HG03469 (cell line): ENCODE data around the gene CDH16.

Experiments used
- ATAC-seq: cut with Tn5 transposase; IDR thresholded peaks from one replicate; pipeline ENCODE4 v1.9.1; 2021; ENCODE audit warnings: mild to moderate bottlenecking, moderate library complexity, moderate number of reproducible peaks; ENCODE audit not compliant: unreplicated experiment

The CDH16 gene

DNA sequence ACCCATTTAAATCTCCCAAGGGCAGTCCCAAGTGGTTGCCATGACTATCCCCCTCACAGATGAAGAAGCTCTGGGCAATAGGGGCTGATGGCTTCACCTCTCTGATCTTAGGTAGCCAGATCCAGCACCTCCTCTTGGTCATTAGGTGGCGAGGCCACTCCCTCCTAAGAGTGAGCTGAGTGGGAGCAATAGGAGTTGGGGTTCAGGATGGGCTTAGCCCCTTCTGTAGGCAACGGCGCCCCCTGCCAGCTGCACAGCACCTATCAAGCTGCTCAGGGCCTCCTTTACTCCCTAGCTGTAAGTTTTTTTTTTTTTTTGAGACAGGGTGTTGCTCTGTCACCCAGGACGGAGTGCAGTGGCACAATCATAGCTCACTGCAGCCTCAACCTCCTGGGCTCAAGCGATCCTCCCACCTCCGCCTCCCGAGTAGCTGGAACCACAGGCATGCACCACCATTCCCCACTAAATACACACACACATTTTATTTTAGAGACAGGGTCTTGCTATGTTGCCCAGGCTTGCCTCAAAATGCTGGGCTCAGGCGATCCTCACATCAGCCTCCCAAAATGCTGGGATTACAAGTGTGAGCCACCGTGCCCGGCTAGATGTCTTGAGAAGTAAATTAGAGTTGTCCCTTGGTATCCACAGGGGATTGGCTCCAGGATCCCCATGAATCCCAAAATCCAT lies 10.2 kb upstream of the CDH16 start:
- ATAC-seq: no peak

DNA sequence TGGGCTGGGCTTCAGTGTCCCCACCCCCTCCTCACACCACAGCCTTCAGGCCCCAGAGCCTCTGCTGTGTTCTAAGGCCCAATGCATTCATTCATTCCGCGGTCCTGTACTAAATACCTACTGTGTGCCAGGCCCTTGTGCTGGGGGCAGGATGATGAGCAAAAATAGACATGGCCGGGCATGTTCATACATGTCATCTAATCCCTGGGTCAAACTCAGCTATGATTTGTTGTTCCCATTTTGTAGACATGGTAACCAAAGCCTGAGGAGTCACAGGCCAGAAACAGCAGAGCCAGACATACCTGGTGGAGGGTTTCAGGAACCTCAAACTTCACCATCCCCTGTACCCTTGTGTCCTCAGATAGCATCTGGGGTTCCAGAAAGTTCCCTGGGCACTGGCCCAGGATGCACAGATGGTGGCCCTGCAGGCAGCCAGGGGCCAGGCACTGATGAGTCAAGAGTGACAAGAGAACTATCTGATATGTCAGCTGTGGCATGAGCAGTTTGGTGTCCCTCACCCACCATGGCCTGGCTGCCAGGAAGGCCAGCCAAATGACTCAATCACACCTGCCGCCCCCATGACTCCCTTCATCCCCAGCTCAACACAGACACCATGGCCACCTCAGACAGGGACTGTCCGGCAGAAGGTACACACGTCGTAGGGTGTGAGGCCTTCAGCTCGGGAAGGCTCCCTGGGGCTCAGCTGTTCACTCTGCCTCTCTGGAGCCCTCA lies 9.4 kb upstream of the CDH16 start:
- ATAC-seq: no peak

DNA sequence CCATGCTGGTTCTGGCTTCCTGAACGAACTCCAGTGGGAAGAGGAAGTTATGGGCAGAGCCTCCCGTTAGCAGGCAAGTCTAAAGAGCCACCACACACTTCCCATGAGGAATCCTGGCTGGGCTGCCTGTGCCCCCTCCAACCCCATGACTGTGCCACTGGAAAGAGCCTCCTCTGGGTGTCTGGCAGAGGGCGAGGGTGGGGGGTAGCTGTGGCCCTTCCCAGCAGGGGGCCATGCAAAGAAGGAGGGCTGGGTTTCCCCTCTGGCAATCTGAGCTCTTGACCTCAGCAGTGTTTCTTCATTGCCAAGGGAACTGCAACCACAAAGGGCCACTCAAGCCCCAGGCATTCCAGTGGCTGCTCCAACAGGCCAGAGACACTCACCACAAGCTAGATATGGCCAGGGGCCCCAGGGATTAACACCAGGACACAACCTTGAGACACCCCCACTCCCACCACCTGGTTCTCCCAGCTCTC lies 8.3 kb upstream of the CDH16 start:
- no peak for ATAC-seq

DNA sequence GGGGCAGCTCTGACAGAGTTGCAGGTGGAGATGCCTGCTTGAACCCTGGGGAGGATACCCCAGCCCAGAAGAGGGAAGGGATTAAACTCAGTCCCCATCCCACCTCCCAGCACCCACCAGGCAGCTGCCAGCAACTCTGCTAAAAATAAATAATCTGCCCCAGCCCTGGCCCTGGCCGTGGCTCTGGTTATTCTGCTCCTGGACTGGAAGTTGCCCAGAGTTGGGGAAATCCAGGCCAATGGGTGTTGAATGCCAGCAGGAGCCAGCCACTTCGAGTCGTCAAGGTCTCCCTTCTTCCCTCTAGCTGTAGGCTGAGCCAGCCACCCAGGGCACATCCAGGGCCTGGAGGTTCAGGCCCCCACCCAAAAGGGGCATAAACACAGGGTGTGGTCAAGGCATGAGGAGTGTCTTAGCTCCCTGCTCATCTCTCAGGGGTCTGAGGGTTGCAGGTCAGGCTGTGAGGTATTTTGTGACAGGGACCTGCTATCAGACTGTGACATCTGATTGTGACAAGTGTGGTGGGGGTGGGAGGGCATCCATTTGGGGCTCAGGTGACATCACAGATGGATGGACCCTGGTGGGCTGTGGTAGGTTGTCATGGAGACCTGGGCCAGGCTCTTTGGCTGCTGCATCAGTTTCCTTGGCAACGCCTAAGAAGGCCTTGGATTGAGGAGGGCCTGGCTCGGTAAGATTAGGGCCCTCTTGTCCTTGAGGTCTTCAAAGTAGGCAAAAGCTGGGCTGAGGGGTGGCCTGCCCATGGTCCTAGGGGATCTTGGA lies 7.7 kb upstream of the CDH16 start:
- no peak for ATAC-seq

DNA sequence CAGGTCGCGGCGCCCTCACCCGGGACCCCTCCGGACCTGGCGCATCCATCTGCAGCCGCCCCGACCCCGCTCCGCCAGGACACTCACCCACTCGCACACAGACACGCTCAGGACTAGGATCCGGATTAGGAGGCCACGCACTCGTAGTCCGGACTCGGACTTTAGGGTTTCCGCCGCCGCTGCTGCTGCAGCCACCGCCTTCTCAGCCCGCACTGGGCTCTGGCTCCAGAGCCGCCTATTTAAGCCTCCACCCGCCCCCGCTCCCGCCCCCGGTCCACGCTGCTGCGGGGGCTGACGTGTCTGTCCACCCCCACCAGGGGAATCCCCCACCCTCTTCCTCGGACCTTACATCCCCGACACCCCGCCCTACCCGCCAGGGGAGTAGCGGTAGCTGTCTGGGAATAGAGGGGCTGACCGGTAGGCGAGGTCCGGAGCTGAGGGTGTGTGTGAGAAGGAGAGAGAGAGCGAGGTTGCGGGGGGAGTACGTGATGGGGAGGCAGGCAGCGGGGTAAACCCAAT lies 6.7 kb upstream of the CDH16 start, which contains the start of gene RRAD:
Gene RRAD, minus strand, starts transcription at position 214 of the 519 bp plus-strand sequence. CDS start 356 bp downstream, outside the sequence.
- ATAC-seq: no peak

DNA sequence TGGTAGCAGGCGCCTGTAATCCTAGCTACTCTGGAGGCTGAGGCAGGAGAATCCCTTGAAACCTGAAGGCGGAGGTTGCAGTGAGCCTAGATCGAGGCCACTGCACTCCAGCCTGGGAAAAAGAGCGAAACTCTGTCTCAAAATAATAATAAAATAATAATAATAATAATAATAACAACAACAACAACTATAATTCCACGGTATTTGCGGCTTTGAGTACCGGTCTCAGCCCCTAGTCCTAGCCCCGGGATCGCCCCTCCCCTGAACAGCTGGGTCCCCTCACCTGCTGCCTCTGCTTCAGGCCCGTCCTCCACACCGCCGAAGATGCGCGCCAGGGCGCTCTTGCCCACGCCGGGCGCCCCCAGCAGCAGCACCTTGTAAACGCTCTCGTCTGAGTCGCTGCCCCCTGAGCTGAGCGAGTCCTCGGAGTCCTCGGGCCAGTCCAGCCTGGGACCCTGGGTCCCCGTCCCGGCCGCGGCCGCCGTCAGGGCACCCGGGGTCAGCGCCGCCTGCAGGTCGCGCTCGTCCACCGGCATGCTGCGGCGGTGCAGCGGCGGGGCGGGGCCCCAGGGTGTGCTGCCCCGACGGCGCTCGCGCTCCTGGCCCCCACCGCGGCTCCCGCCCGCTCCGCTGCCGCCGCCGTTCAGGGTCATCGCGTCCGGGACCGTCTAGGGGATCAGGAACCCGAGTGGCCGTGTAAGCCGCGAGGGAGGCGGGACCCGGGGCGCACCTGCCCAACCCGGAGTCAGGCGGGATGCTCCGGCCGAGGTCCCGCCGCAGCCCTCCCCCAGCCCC lies 6.0 kb upstream of the CDH16 start:
- no peak for ATAC-seq

DNA sequence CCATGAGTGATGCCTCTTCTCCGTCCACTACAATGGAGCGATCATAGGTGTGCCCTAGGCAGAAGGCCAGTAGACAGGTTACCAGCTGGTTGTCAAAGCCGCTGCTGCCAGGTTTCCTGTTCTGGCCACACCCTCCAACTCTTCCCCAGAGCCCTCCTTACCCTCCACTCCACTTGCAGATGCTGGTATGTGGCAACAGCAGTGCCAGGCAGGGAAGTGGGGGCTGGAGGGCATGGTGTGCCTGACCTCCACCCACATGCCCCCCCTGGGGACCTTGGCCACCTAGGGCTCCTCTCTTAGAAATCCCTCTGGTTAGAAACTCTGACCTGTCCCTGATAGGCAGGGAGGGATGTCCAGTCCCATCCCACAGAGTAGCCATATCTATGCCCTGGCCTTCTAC lies 5.2 kb upstream of the CDH16 start:
- no peak for ATAC-seq

DNA sequence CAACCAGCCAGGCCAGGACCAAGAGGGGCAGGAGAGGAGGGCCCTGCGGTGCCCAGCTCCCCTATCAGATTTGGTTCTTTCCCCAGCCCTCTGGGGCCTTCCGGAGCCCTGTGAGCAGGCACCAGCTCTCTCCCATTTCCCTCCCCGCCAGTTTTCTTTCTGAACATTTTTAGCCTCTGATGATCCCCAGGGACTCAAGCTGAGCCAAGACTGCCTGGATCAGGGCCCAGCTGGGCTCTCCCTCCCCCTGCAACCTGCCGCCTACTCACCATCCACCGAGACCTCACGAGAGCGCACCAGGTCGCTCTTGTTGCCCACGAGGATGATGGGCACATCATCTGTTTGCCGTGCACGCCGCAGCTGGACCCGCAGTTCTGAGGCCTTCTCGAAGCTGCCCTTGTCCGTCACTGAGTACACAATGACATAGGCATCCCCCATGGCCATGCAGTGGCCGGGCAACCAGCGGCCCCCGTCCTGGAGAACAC lies 4.6 kb upstream of the CDH16 start:
- ATAC-seq: no peak

DNA sequence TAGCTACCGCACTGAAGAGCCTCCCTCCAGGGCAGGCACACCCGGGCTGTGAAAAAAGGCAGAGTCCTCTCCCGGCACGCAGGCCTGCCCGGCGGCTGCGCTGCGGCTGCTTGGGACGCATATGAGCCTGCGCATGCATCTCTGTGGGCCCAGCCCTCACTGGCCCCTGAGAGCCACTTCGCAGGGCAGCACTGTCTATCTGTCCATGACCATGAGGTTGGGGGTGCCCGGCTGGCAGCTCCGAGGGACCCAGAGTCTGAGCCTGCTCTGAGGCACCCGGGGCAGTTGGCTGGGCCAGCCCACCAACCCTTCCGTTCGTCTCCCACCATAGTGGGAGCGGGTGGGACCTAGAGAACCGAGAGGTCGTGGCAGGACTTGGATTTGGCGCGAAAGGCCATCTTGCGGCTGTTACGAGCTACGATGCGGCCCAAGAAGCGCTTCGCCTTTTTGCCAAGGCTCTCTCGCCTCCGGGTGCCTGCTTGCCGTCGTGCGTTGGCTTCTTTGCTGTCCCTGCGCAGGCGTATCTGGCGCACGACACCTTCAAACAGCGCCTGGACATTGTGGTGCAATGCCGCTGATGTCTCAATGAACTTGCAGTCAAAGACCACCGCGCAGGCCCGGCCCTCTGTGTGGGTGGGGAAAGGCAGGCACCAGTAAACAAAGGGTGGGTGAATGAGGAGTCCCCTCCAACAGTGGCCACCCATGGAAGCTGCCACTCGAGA lies 3.2 kb upstream of the CDH16 start:
- ATAC-seq: no peak

DNA sequence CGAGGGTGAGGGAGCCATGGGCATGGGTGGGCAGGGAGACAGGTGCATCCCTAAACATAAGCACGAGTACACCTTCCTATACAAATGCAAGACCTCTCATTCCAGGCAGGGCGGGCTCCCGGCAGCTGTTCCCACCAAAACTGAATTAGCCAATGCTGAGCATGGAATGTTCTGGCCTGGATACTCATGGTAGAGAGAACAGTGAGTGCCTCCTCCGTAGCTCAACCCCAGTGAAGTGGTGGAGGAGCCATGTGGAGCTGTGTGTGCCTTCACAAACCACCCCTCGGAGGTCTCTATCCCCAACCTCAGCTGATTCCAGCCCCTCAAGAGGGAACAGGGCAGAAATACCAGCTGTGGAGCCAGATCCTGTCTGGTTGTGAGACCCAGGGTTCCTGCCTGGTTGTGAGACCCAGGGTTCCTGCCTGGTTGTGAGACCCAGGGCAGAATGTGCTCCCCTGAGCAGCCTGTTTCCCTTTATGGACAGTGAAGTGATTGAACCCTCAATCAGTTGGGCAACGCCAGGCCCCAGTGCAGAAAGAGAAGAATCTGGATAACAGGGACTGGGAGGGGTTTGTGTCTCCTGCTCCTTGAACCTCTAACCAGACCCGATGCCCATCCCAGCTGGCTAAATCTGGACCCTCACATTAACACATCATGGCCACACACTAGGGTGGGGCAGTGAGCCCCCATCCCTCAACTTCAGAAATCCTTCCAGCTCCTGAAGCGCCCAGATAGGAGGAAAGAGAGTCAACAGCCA lies 2.4 kb upstream of the CDH16 start:
- ATAC-seq: no peak

DNA sequence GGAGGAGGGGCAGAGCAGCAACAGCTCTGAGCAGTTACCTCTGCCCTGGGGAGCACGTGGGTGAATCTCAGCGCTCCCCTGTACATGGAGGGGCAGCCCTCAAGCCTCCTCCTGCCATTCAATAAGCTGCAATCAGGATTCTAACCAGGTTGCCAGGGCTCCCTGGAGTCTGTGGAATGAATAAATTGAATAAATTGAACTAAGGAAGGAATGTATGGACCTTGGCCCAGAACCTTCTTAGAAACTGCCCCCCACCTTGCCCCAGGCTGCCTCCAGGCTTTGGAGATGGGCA lies 1.6 kb upstream of the CDH16 start:
- ATAC-seq: no peak

DNA sequence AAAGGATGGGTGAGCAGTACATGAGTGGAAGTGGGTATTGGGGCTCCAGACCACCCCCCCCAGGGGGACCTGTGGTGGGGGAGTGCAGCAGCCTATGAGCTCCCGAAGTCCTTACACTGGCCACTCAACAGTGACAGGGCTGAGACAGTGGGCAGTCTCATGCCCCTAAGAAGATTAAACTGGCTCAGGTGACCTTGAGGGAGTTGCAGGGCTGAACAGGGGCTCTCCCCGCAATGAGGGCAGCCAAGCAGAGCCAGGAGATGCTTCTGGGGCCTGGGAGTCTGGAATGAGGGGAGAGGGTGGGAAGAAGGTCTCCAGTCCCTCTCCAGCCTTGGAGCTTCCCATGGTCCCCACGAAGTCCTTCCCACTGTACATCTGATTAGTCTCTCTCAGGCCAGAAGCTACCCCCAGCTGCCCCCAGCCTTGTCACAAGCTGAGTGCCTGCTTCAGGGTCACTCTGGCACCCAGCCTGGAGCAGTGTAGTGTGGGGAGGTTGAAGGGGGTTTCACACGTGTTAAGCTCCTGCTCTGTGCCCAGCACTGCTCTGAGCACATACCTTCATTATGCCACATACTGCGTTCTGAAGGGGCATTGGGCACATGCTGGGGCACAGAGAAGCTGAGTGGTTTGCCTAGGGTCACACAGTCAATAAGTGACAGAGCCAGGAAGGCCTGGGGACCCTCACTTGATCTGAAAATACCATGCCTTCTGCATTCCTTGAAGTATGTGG lies 1.0 kb upstream of the CDH16 start:
- ATAC-seq: no peak

DNA sequence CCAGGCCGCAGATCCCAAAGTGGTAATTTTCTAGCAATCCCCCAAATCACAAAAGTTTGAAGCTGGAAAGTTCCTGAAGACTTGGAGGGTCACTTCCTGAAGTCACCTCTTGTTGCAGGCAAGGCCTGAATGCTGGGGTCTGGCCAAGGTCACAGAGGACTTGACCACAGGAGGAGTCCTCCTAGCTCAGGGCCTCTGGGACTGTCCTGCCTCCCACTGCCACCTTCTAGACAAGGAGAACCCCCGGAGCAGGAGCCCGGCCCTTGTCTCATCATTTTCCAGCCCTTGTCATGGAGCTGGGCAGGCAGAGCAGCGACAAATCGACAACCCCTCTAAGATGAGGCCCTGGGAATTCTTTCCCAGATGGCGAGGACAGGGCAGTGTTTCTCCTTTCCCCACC lies 330 bp downstream of the CDH16 start:
- no peak for ATAC-seq

DNA sequence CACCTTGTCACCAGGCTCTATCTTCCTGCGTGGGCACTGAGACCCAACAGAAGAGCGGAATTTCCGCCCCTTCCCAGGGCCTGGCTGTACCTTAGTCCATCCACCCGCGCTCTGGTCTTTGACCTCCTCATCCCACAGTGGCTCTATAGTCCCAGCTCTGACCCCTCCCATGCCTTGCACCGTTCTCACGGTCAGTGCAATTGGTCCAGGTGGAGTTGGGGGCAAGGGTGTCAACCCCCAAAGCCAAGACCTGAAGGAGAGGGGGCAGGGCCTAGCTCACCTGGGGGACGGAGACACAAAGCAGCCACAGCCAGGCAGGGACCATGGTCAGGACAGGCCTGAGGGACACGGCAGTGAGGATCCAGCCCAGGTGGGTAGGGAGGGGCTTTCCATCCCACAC lies 944 bp downstream of the CDH16 start:
- ATAC-seq: no peak

DNA sequence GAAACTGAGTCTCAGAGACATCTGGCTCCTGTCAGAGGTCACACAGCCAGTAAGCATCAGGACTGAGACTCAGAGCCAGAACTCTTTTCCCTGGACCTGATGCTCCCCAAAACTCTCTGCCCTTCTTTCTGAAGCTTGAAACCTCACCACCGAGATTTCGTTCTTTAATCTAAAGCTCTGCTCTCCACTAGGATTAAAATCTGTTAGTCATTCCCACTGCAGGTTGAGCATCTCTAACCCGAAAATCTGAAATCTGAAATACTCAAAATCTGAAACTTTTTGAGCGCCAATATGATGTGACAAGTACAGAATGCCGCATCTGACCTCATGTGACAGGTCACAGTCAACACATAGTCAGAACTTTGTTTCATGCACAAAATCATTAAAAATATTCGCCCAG lies 2.2 kb downstream of the CDH16 start:
- ATAC-seq: no peak

DNA sequence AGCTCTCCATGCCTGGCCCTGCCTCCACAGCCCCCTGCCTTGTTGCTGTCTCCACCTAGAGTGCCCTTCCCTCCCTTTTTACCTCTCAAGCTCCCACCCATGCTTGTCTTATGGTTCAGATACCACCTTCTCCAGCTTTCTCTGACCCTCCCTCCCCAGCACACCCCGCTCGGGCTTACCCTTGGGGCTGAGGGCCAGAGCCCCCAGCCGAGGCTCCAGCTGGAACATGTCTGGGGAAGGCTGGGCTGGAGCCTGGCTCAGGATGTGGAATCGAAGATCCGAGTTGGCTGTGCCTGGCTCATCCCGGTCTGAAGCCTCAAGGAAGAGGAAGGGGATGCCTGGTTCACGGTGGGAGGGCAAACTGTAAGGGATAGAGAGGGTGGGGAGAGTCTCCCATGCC lies 3.6 kb downstream of the CDH16 start:
- ATAC-seq: no peak

DNA sequence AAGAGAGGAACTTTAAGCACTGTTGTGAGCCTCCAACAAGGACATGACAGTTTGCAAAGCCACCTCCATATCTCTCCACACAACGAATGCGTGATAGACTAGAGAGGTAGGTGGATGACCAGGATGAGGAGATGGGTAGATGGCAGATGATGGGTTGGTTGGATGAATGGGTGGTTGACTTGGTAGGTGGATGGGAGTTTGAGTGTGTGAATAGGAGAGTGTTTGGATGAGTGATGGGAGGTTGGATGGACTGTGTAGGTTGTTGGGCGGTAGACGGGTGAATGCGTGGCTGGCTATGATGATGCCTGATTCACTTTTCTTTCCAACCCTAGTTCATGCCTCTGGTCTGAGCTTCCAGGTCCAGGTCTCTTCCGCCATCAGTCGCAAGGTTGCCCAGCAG lies 4.1 kb downstream of the CDH16 start:
- no peak for ATAC-seq

DNA sequence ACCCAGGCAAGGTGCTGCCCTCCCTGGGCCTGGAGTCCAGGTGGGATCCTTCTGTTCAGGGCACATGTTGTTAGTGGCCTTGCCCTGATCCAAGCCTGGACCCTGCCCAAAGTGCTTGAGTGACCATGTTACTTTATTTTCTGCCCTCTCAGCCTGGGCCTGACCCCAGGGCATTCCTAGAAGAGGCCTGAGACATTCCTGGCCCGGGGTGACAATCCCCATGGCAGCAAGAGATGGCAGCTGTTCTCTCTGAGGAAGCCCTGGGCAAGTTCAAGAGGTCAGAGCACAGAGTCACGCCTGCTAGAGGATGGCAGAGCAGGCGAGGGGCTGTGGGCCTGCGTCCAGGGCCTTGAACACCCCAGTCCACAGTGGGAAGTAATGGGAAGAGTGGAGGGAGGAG lies 5.0 kb downstream of the CDH16 start:
- no peak for ATAC-seq

DNA sequence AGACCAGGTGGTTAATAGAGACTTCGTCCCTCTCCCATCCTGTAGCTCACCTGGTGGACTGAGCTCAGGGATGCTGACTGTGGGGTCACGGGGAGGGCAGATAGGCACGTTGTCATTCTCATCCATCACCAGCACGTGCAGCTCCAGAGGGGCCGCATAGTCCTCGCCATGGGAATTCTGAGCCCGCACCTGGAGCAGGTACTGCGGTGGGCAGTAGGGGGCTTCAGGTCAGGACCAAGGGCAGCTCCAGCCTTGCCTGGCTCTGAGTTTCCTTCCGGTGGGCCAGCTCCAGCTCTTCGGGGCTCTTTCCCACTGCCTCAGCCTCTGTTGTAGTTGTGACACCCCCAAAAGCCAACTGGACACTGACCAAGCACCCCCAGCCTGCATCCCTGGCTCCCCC lies 5.6 kb downstream of the CDH16 start:
- ATAC-seq: no peak
